T follicular helper cell (primary cell): ENCODE results near the gene ERN1.
"Not testable (repeated sequence)": the region's sequence is repeated elsewhere in the genome, so short reads cannot be mapped to it uniquely, and the experiment has no call there.

ENCODE experiments used
- DNase-seq: peaks from one replicate; pipeline ENCODE4 v3.0.0-alpha.2; 2020; ENCODE audit warnings: low read depth
- total RNA-seq, 2 experiments: gene quantifications; one replicate each; lab custom pipeline; 2026; lab: John Stamatoyannopoulos, UW

The ERN1 gene
- 61.3 to 149 reads per million in 2 experiments for total RNA-seq

- peak; percentile 90 for DNase-seq
Observed at GRCh38 chr17:64129765-64130558, at the start of gene ERN1. ERN1 (minus strand) TSS chr17:64130144; CDS start chr17:64130029, 115 bp downstream.

GRCh38 chr17:64179024-64179423 is 49.1 kb upstream of the ERN1 start:
- DNase-seq, result not testable (repeated sequence)

- no peak for DNase-seq
Observed at GRCh38 chr17:64178011-64178825, 48.3 kb upstream of the ERN1 start.

- no peak for DNase-seq
Observed at GRCh38 chr17:64177311-64178010, 47.5 kb upstream of the ERN1 start.

GRCh38 chr17:64176556-64176955 is 46.6 kb upstream of the ERN1 start:
- no peak for DNase-seq

GRCh38 chr17:64174686-64175456 is 44.9 kb upstream of the ERN1 start:
- no peak for DNase-seq

GRCh38 chr17:64173646-64174045 is 43.7 kb upstream of the ERN1 start:
- DNase-seq, result no peak

GRCh38 chr17:64172510-64172909 is 42.6 kb upstream of the ERN1 start:
- DNase-seq, result no peak

- DNase-seq, result no peak
Observed at GRCh38 chr17:64171041-64171440, 41.1 kb upstream of the ERN1 start.

- no peak for DNase-seq
Observed at GRCh38 chr17:64170286-64170685, 40.3 kb upstream of the ERN1 start.

- not testable (repeated sequence) for DNase-seq
Observed at GRCh38 chr17:64167666-64168065, 37.7 kb upstream of the ERN1 start.

GRCh38 chr17:64166876-64167275 is 36.9 kb upstream of the ERN1 start:
- DNase-seq, result no peak

GRCh38 chr17:64165347-64165746 is 35.4 kb upstream of the ERN1 start:
- DNase-seq, result no peak

- DNase-seq, result no peak
Observed at GRCh38 chr17:64164596-64165285, 34.8 kb upstream of the ERN1 start.

- no peak for DNase-seq
Observed at GRCh38 chr17:64163468-64163867, 33.5 kb upstream of the ERN1 start.

- no peak for DNase-seq
Observed at GRCh38 chr17:64162554-64162953, 32.6 kb upstream of the ERN1 start.

GRCh38 chr17:64161380-64162176 is 31.6 kb upstream of the ERN1 start:
- DNase-seq, result no peak

- no peak for DNase-seq
Observed at GRCh38 chr17:64160378-64160777, 30.4 kb upstream of the ERN1 start.

- DNase-seq, result no peak
Observed at GRCh38 chr17:64158831-64159590, 29.1 kb upstream of the ERN1 start.
